AG04450 (cell line): ENCODE measurements around the gene GABBR1. TPM values are rescaled to one million over a fixed set of nuclear protein-coding genes. Genes with fewer than 3 reads are reported as not detected.

Experiments used
- CTCF ChIA-PET: fragments of 300-600, 350-600 bp; formaldehyde crosslinking; extraction: SDS; loops from one replicate; lab custom pipeline; 2022; ENCODE audit warnings: antibody characterized with exemption, inconsistent platforms; lab: Charles Lee
- POLR2A ChIA-PET: fragments of 350-600 bp; formaldehyde crosslinking; extraction: SDS; loops from one replicate; lab custom pipeline; 2021; ENCODE audit warnings: antibody characterized with exemption, inconsistent platforms; lab: Yijun Ruan, JAX
- DNase-seq: peaks from one replicate; pipeline ENCODE4 v3.0.0-alpha.2; 2011; ENCODE audit warnings: low read depth, low spot score
- H3K27ac ChIP-seq: one replicate; pipeline ENCODE4 v1.5.1; 2012; ENCODE audit warnings: low read depth, low read length, control low read depth
- H3K27me3 ChIP-seq: one replicate; pipeline ENCODE4 v1.6.0; 2012; ENCODE audit warnings: low read length; ENCODE audit not compliant: control insufficient read depth, insufficient read depth
- H3K4me3 ChIP-seq: 2 replicates; pipeline ENCODE4 v1.5.1; 2011; ENCODE audit warnings: mild to moderate bottlenecking, low read depth, low read length, control low read depth
- H3K9me3 ChIP-seq: 2 replicates; pipeline ENCODE4 v1.5.1; 2012; ENCODE audit warnings: low read length; ENCODE audit not compliant: control insufficient read depth, insufficient read depth
- CTCF ChIP-seq: IDR thresholded peaks from 2 replicates; pipeline ENCODE4 v1.5.1; 2011; ENCODE audit warnings: low read depth, low read length, control low read depth, inconsistent platforms
- polyA plus RNA-seq: library from polyadenylated mRNA; depleted of rRNA; stranded (reverse); fragments of >200 nt; gene quantifications from 2 replicates; pipeline ENCODE4 v1.2.3, GENCODE V29; 2011

GABBR1 gene
- polyA plus RNA-seq, 1 experiment, result 14.6 TPM

DNA sequence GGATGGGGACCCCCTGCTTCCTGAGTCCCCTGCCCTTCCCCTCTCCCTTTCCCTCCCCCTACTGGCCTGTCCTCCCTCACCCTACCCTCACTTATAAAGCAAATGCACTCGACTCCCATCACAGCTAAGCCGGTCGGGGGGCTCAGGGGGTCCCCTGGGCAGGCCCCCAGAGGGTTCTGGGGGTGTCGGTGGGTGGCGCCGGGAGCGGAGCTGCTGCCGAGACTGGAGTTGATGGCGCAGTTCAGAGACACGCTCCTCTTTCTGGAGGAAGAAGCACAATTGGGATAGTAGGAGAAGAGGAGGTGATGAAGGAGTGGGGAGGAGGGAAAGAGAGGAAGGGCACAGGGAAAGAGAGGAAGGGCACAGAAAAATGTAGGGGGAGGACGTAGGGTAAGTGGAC is 29.5 kb downstream of the GABBR1 start:
- no peak for TF ChIP-seq CTCF
- Histone ChIP-seq H3K4me3 (no peak overlapping the region), H3K27ac (no peak overlapping the region), H3K27me3 (no peaks in the 10 kb centered on the region), H3K9me3 (no peaks in the 10 kb centered on the region)
- ChIA-PET CTCF (interaction anchor here (1.0 to 1.1 kb wide), 2 partner anchors 14 to 46 kb away, joined by 3 to 4 read pairs; no protein-coding TSS in a partner anchor), POLR2A (no interaction called here)
- no peak for DNase-seq

DNA sequence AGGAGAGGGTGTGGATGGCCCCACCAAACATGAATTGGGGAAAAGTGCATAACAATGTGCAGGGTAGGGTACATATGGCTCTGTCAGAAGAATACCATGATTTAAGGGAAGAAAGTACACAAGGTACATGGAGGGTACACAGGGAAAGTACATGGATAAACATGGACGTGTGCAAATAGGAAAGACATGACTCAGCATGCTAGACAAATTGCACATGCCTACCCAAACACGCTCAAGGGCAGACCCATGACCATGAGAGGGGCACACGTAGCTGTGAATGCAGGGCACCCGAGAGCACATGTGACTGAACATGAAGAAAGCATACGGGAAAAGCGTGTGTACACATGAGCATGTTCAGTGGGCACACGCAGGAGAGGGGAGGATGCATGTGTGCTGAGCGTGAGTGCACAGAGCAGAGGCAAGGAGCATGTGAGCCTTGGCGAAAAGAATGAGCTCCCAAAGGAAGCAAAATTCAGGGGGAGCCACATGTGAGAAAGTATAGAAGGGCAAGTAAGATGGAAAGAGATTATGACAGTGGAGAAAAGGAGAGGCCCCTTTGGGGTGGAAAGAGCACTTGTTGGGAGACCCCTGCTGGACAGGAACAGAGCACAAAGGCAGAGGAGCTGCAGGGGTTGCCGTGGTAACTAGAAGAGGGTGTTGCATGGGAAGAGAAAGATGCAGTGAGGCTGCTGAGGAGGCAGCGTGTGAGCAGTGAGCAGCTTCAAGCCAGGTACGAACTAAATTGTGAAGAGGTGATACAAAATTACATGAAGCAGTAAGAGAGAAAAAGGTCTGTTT is 30.2 kb downstream of the GABBR1 start:
- no peak overlapping the region for H3K27ac ChIP-seq
- ChIA-PET CTCF (interaction anchor here (1.0 to 1.1 kb wide), 2 partner anchors 13 to 47 kb away, joined by 3 to 4 read pairs; no protein-coding TSS in a partner anchor), POLR2A (no interaction called here)
- H3K27me3 ChIP-seq, result no peaks in the 10 kb centered on the region
- H3K4me3 ChIP-seq, result no peak overlapping the region
- no peaks in the 10 kb centered on the region for H3K9me3 ChIP-seq
- DNase-seq, result peak; percentile 3
- peak; percentile 30 for TF ChIP-seq CTCF

GRCh38 chr6:29598172-29598747 is 34.7 kb downstream of the GABBR1 start:
- POLR2A ChIA-PET, result interaction anchor here (1.4 kb wide), 1 partner anchor 29 kb away, joined by 3 read pairs; no protein-coding TSS in a partner anchor
- Histone ChIP-seq H3K9me3 (no peaks in the 10 kb centered on the region), H3K27me3 (no peaks in the 10 kb centered on the region), H3K27ac (no peak overlapping the region), H3K4me3 (no peak overlapping the region)
- no peak for DNase-seq
- CTCF ChIA-PET, result interaction anchor here (0.8 to 2.4 kb wide), 3 partner anchors 9 to 55 kb away, joined by 6 to 10 read pairs (median 7); no protein-coding TSS in a partner anchor
- no peak for TF ChIP-seq CTCF

- no peaks in the 10 kb centered on the region for H3K9me3 ChIP-seq
- TF ChIP-seq CTCF, result no peak
- H3K4me3 ChIP-seq, result no peak overlapping the region
- no peak overlapping the region for H3K27ac ChIP-seq
- no peaks in the 10 kb centered on the region for H3K27me3 ChIP-seq
- ChIA-PET CTCF (interaction anchor here (0.8 to 2.4 kb wide), 5 partner anchors 9 to 56 kb away, joined by 3 to 10 read pairs (median 4); no protein-coding TSS in a partner anchor), POLR2A (interaction anchor here (0.6 to 1.4 kb wide), 2 partner anchors 30 to 31 kb away, joined by 3 to 5 read pairs; no protein-coding TSS in a partner anchor)
- no peak for DNase-seq
Observed at GRCh38 chr6:29597184-29597583, 35.8 kb downstream of the GABBR1 start.
